ENCODE data around the gene SLC22A3.
"Not testable (repeated sequence)": the region's sequence is repeated elsewhere in the genome, so short reads cannot be mapped to it uniquely, and the experiment has no call there.

SLC22A3 gene

DNA sequence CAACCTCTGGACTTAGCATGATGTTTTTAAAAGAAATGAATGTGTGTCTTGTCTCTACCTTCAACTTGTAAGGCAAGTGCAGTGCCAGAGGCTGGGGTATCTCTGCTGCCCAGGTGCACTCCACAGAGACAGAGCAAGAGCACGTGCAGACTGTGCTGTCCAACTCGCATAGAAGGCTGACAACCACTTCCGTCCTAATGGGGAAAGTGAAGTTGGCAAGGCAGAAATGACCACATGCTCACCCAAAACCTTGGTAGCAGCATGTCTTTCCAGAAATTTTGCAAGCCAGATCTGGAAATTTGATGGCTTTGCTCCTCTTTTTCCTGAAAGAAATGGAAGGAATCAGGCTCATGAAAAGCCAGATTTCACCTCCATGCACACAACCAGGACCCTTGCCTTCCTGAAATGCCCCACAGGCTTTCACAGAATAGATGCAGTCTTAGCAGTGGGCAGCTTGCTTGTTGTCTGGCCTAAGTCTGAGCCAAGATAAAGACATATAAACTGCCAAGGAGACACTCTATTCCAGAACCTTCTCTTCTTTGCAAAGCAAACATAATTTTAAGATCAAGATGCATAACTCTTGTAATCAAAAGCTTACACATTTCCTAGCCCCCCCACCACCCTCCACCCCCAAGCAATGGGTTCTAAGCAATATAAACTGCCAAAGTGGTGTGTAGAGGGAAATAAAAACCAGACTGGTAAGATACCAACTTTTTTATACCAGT lies 26.8 kb downstream of the SLC22A3 start:
- no peak for DNase-seq (ENCODE audit: low spot score)

GRCh38 chr6:160375561-160375949 lies 27.4 kb downstream of the SLC22A3 start:
- DNase-seq (ENCODE audit: low spot score): no peak

GRCh38 chr6:160376445-160376844 lies 28.3 kb downstream of the SLC22A3 start:
- no peak for DNase-seq (ENCODE audit: low spot score)

GRCh38 chr6:160378218-160378617 lies 30.0 kb downstream of the SLC22A3 start:
- DNase-seq (ENCODE audit: low spot score): no peak

DNA sequence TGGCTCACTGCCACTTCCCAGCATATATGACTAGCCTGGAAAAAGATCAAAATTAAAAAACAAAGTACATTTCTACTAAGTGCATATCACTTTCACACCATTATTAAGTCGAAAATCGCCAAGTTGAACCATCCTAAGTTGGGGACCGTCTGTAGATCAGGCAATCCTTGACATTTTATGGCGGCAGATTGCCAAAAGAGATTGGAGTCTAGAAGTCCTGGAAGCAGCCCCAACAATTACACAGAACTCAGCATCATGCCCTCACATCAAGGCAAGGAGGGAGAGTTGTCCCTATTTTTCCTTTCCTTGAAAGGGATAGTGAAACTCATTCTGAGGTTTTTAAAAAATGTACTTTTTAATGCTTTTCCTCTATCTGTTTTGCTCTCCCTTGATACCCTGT lies 30.7 kb downstream of the SLC22A3 start:
- DNase-seq (ENCODE audit: low spot score): no peak

DNA sequence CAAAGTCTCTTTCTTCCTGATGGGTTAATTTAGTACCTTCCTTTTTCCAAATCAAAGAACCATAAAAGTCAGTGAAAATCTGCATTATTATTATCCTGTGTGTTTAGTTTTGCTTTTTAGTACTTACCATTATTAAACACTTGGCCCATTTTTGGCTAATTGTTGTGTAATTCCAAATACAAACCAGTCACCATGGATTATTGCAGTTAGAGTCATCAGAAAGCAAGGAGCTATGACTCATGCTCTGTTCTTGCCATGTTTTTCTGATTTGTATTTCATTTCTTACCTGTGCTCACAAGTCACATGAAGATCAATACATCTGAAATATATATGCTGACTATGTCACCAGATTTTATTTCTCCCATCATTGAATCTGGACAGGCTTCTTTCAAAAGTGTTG lies 31.3 kb downstream of the SLC22A3 start:
- no peak for DNase-seq (ENCODE audit: low spot score)

DNA sequence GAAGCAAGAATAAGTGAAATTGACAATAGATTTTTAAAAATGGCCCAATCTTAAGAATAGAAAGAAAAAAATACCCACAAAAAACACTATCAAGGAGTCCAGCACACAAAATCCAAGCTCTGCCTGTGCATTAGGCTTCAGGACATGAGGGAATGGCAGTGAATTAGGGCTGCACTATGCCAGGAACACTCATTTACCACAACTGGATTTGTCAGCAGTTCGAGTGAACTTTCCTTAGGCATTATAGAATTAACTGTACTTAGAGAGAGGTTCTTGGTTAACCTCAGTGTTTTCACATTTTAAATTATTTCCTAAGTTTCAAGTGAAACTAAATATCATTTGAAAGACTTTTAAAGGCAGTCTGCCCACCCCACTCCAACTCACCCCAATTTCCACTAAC lies 34.8 kb downstream of the SLC22A3 start:
- no peak for DNase-seq (ENCODE audit: low spot score)

GRCh38 chr6:160386869-160387530 lies 38.8 kb downstream of the SLC22A3 start:
- DNase-seq (ENCODE audit: low spot score): no peak

- DNase-seq (ENCODE audit: low spot score): no peak
Measured at GRCh38 chr6:160387916-160388643, 39.9 kb downstream of the SLC22A3 start.

DNA sequence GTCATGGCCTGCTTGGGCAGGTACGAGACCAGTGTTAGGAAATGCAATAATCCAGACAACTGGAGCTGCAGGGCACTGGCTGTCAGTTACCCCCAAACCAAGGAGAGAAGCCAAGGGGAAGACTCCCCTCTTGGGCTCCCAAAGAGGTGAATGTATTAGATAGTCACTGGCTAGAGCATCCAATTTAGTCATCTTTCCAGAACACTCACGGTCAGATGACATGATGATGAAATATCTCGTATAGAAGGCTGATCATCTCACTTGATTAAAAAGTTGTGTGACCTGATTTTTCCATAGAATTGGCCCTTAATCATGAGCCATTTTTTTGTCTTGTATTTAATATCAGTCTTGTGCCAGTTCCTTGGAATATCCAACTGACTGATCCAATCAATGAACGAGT lies 40.7 kb downstream of the SLC22A3 start:
- DNase-seq (ENCODE audit: low spot score): no peak

- DNase-seq (ENCODE audit: low spot score): no peak
Measured at GRCh38 chr6:160391419-160392116, 43.4 kb downstream of the SLC22A3 start.

DNA sequence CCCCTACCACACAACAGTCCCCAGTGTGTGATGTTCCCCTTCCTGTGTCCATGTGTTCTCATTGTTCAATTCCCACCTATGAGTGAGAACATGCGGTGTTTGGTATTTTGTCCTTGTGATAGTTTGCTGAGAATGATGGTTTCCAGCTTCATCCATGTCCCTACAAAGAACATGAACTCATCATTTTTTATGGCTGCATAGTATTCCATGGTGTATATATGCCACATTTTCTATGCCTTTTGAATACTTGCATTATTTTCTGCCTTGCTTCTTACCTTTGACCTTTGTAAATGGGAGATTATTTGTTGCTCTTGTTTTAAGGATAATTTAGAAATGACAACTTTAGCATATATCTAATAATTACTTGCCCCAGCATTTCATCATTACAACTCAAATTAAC lies 45.3 kb downstream of the SLC22A3 start:
- DNase-seq (ENCODE audit: low spot score): not testable (repeated sequence)

DNA sequence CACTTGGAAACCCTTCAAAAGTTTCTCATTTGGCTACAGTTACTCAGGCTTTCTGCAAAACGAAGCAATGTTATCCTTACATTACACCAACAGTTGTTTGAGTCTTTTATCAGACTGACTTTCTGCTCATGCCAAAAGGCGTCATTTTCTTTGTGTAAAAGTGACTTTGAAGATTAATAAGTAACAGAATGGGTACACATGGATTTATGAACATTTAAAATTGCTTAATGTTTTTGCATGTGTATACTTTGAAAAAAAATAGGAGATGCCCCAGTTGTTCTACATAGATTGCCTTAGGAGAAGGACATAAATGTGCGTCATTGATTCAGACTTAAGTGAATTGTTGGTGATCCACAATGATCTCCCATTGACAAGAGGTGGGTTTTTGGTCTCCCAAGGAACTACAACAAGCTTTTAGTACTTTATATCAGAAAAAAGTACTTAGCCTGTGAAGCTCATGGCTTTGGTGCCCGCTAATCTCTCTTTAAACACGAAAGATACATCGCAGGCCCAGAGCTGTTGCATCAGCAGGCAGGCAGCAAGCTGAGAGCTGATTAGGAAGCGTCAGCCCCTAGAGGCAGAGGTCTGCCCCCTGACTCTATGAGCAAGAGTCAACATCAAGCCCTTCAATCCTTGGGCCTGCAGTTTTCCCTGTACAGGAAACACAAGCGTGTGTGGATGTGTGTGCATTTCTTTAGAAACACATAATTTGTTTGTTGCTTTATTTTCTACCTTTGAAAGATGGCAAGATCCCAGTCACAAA lies 45.9 kb downstream of the SLC22A3 start:
- no peak for DNase-seq (ENCODE audit: low spot score)

- DNase-seq (ENCODE audit: low spot score): no peak
Measured at GRCh38 chr6:160394654-160395035, 46.5 kb downstream of the SLC22A3 start.

- DNase-seq (ENCODE audit: low spot score): no peak
Measured at GRCh38 chr6:160395187-160395586, 47.0 kb downstream of the SLC22A3 start.

- no peak for DNase-seq (ENCODE audit: low spot score)
Measured at GRCh38 chr6:160396292-160396691, 48.1 kb downstream of the SLC22A3 start.

DNA sequence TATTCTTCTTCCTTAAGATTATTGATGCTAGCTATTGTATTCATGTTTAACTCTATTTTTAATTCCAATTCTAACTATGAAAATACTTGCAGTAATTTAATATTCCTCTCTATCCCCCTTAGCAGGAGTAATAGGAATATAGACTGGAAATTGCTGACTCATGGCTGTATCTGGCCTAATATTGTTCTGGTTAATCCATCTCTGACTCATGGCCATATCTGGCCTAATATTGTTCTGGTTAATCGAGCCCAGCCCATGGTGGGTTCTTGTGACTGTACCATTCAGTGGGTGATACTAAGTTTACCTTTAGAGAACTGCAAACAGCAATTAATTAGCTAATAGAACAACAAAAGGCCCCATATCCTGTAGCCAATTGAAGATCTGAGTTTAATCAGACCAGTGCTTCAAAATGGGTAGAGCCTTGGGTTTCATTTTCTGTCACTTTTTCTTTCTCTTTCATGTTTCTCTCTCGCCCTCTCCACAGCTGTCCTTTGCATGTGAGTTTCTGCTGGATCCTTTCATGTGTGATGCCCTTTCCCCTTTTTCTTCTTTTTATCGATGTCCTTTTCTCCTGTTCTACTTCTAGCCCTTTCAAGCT lies 50.6 kb downstream of the SLC22A3 start:
- no peak for DNase-seq (ENCODE audit: low spot score)

DNA sequence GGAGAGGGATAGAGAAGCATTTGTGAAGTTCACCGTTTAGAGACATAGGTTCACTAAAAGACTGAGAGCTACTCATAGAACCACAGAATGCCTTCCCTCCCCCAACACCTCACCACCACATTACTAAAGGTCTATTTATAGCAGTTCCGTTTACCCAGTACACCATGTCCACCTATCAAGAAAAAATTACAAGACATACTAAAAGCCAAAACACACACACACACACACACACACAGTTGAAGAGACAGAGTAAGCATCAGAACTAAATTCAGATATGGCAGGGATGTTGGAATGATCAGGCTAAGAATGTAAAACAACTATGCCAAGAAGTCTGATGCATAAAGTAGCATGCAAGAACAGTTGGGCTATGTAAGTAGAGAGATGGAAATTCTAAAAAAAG lies 52.3 kb downstream of the SLC22A3 start:
- DNase-seq (ENCODE audit: low spot score): no peak

DNA sequence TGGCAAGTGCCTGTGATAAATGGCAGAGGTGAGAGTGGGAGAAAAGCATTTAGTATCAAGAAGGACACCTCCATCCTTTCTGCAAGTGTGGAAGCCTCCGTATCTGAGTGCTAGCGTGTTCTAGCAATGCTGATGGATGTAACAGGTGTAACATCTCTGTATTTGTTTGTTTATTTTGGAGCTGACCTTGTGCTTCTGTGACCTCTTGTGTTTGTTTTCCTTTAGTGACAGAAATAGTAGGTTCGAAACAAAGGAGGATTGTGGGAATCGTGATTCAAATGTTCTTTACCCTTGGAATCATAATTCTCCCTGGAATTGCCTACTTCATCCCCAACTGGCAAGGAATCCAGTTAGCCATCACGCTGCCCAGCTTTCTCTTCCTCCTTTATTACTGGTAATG lies 60.4 kb downstream of the SLC22A3 start:
- DNase-seq (ENCODE audit: low spot score): no peak

GRCh38 chr6:160412993-160413392 lies 64.8 kb downstream of the SLC22A3 start:
- DNase-seq (ENCODE audit: low spot score): no peak

DNA sequence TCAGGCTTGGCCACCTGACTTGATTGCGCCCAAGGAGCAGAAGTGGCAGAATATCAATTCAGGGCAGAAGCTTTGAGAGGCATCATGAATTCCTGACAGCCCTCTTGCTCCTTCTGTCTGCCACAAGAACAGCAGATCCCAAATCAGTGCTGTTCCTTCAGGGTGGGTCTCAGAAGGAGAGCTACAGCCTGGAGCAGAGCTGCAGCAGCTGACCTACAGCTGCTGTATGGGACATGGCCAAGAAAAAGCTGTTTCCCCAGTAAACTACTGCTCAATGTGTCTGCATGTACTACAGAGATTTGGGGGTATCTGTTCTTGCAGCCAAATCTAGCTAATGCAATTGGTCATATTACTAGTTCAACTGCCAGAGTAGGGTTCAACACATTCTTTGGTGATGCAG lies 69.0 kb downstream of the SLC22A3 start:
- no peak for DNase-seq (ENCODE audit: low spot score)

DNA sequence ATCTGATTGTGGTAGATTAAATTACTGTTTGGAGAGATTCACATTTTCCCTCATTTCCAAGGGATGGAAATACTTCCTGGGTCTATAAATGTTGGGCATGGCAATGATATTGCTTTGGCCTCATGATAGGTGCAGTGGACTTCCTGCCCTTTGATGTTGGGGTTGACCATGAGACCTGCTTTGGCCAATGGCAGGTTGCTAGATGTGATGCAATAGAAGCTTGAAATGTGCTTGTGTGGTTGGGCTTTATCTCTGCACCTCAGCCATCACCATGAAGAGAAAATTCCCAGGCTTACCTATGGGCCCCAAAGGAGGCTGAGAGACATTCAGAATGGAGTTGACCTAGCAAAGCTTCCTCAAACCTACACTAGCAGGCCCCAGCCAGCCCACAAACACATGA lies 69.4 kb downstream of the SLC22A3 start:
- DNase-seq (ENCODE audit: low spot score): no peak
